Kidney epithelial cell (primary cell): ENCODE data around the gene ATF5. TPM values are rescaled to one million over a fixed set of nuclear protein-coding genes. Genes with fewer than 3 reads are reported as not detected.

Source experiments
- DNase-seq: peaks from one replicate; pipeline ENCODE4 v3.0.0-alpha.2; 2010; ENCODE audit warnings: low read depth
- H3K27me3 ChIP-seq: 2 replicates; pipeline ENCODE4 v1.6.0; 2011; ENCODE audit warnings: low read length; ENCODE audit not compliant: control insufficient read depth, insufficient read depth
- H3K36me3 ChIP-seq: 2 replicates; pipeline ENCODE4 v1.5.1; 2011; ENCODE audit warnings: low read length; ENCODE audit not compliant: control insufficient read depth, insufficient read depth
- H3K4me3 ChIP-seq: 2 replicates; pipeline ENCODE4 v1.5.1; 2011; ENCODE audit warnings: low read depth, mild to moderate bottlenecking, control low read depth, low read length
- CTCF ChIP-seq: IDR thresholded peaks from 2 replicates; pipeline ENCODE4 v1.5.1; 2011; ENCODE audit warnings: mild to moderate bottlenecking, moderate library complexity, low read length, control low read depth, inconsistent platforms; ENCODE audit not compliant: insufficient read depth, poor library complexity, severe bottlenecking
- total RNA-seq: library from RNA; depleted of rRNA; stranded (reverse); fragments of >200 nt; gene quantifications from 2 replicates; pipeline ENCODE4 v1.2.3, GENCODE V29; 2015

Gene ATF5
- total RNA-seq, 1 donor from 2014 or later: 22.4 TPM

- Histone ChIP-seq H3K4me3 (no peak overlapping the region), H3K36me3 (peaks cover 9% of the 10 kb centered on the region), H3K27me3 (no peaks in the 10 kb centered on the region)
- no peak for DNase-seq
- TF ChIP-seq CTCF: no peak
These were observed 46.4 kb upstream of the ATF5 start for GRCh38 chr19:49882643-49883042.

- H3K36me3 ChIP-seq: peaks cover 9% of the 10 kb centered on the region
- H3K27me3 ChIP-seq: no peaks in the 10 kb centered on the region
- H3K4me3 ChIP-seq: no peak overlapping the region
- no peak for TF ChIP-seq CTCF
- DNase-seq: no peak
These were observed 45.9 kb upstream of the ATF5 start for GRCh38 chr19:49883094-49883493.

GRCh38 chr19:49884109-49884508, 44.9 kb upstream of the ATF5 start:
- H3K27me3 ChIP-seq: no peaks in the 10 kb centered on the region
- no peak for DNase-seq
- no peak for TF ChIP-seq CTCF
- no peak overlapping the region for H3K4me3 ChIP-seq
- peaks cover 9% of the 10 kb centered on the region for H3K36me3 ChIP-seq

- DNase-seq: no peak
- H3K4me3 ChIP-seq: no peak overlapping the region
- H3K36me3 ChIP-seq: peaks cover 9% of the 10 kb centered on the region
- peaks cover 3% of the 10 kb centered on the region for H3K27me3 ChIP-seq
- TF ChIP-seq CTCF: no peak
These were observed 44.2 kb upstream of the ATF5 start for GRCh38 chr19:49884760-49885159.

- Histone ChIP-seq H3K27me3 (peaks cover 8% of the 10 kb centered on the region), H3K4me3 (no peak overlapping the region), H3K36me3 (peaks cover 7% of the 10 kb centered on the region)
- DNase-seq: no peak
- no peak for TF ChIP-seq CTCF
These were observed 41.9 kb upstream of the ATF5 start for GRCh38 chr19:49887037-49887664.

GRCh38 chr19:49887665-49888509, 41.1 kb upstream of the ATF5 start:
- Histone ChIP-seq H3K4me3 (no peak overlapping the region), H3K36me3 (peaks cover 5% of the 10 kb centered on the region), H3K27me3 (peaks cover 8% of the 10 kb centered on the region)
- DNase-seq: no peak
- no peak for TF ChIP-seq CTCF
